ENCODE results near the gene SELENOK.

The SELENOK gene

DNA sequence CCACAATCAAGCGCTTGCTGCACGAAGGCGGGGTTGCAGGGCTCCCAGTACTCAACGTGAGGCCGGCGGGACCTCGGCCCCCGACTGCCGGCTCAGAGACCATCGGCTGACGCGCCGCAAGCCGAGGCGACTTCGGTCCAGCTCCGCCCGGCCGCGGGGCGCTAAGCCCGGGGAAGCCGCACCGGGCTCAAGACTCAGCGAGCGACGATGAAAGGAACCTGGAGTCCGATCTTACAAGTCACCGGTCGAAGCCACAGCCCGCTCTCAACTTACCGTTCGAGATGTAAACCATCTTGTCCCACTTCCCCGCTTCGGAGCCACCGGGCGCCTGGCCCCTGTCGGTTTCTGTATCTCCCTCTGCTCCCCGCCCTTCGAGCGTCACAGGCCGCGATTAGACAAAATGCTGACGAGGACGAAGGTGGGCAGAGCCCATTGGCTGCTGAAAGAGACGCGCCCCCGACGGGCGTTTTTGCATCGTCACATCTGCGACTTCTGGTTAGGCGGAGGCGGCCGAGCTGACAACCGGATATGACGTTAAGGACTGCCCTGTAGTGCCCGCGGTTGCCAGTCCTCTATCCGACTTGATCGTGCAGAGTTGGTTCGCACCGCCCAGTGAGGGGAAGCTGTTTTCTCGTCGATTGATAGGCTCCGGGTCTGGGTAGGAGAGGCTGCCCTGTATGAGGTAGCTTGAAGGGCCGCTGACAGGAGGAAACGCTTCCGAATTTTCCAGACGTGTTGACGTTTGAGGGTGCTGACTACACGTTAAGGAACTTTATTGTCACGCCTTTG is at the start of gene SELENOK:
TSS of gene SELENOK (minus strand) at position 363 of the 789 bp plus-strand sequence.
- peak; percentile 91 for DNase-seq (ENCODE audit: low spot score)
- H3K27ac ChIP-seq, result peak within 1 kb of the TSS; percentile 77
- CTCF ChIA-PET, result no interaction called here
- TF ChIP-seq, protein P1, sequence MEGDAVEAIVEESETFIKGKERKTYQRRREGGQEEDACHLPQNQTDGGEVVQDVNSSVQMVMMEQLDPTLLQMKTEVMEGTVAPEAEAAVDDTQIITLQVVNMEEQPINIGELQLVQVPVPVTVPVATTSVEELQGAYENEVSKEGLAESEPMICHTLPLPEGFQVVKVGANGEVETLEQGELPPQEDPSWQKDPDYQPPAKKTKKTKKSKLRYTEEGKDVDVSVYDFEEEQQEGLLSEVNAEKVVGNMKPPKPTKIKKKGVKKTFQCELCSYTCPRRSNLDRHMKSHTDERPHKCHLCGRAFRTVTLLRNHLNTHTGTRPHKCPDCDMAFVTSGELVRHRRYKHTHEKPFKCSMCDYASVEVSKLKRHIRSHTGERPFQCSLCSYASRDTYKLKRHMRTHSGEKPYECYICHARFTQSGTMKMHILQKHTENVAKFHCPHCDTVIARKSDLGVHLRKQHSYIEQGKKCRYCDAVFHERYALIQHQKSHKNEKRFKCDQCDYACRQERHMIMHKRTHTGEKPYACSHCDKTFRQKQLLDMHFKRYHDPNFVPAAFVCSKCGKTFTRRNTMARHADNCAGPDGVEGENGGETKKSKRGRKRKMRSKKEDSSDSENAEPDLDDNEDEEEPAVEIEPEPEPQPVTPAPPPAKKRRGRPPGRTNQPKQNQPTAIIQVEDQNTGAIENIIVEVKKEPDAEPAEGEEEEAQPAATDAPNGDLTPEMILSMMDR (conservative IDR thresholded peaks at IDR 0.05; ENCODE audit: low read depth), result no peak
- POLR2A ChIA-PET (ENCODE audit: low non-redundant PET), result no interaction called here

DNA sequence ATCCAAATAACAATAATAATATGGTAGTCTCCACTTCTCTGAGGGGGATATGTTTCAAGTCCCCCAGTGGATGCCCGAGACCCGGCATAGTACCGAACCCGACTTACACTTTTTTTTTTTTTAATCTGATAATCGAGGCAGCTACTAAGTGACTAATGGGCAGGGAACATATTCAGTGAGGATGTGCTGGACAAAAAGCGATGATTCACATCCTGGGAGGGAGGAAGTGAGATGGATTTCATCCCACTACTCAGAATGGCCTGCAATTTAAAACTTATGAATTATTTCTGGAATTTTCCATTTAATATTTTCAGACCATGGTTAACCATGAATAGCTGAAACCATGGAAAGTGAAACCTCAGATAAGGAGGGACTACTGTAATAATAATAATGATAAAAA is 49.5 kb upstream of the SELENOK start:
- TF ChIP-seq, protein P1 (conservative IDR thresholded peaks at IDR 0.05; ENCODE audit: low read depth), result no peak
- H3K27ac ChIP-seq, result no peak overlapping the region
- ChIA-PET POLR2A (ENCODE audit: low non-redundant PET) (no interaction called here), CTCF (interaction anchor here (0.6 kb wide), 1 partner anchor 145 kb away, joined by 4 read pairs; no protein-coding TSS in a partner anchor)
- peak; percentile 9 for DNase-seq (ENCODE audit: low spot score)

DNA sequence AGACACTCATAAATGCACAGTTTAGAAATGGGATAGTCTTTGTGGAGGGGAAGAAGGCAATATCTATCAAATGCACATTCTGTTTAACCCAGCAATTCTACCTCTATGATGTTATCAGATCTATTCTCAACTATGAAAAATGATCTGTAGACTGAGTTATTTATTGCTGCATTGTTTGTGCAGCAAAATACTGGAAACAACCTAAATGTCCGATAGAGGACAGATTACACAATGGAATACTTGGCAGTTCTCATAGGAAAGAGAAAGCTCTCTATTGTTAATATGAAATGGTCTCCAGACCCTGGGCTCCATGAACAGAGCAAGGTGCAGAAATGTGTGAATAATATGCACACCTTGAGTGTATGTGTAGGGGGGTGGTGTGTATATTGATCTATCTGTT is 49.0 kb upstream of the SELENOK start:
- TF ChIP-seq, protein P1 (conservative IDR thresholded peaks at IDR 0.05; ENCODE audit: low read depth), result no peak

DNA sequence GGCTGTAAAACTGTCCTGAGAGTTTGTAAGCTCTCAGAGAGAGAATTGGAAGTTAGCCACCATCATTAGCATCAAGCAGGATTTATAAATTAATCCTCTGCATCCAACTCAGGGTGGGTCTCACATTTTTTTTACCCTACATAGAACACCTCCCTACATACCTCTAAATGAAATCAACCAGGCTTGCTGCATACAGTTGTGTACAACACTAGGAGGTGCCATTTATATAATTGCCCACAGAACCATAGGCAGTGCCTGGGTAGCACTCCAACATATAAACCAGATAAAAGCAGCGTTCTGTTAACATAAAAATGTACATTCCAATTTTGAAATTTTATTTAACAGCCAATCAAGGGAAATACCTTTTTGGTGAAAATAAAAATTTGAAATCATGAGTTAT is 48.2 kb upstream of the SELENOK start:
- ChIA-PET CTCF (no interaction called here), POLR2A (ENCODE audit: low non-redundant PET) (no interaction called here)
- H3K27ac ChIP-seq, result no peak overlapping the region
- TF ChIP-seq, protein P1 (conservative IDR thresholded peaks at IDR 0.05; ENCODE audit: low read depth), result no peak
- DNase-seq (ENCODE audit: low spot score), result no peak

More for the DNA sequence above, 49.0 kb upstream of the SELENOK start:
- H3K27ac ChIP-seq, result no peak overlapping the region
- no peak for DNase-seq (ENCODE audit: low spot score)
- POLR2A ChIA-PET (ENCODE audit: low non-redundant PET), result no interaction called here
- CTCF ChIA-PET, result no interaction called here

DNA sequence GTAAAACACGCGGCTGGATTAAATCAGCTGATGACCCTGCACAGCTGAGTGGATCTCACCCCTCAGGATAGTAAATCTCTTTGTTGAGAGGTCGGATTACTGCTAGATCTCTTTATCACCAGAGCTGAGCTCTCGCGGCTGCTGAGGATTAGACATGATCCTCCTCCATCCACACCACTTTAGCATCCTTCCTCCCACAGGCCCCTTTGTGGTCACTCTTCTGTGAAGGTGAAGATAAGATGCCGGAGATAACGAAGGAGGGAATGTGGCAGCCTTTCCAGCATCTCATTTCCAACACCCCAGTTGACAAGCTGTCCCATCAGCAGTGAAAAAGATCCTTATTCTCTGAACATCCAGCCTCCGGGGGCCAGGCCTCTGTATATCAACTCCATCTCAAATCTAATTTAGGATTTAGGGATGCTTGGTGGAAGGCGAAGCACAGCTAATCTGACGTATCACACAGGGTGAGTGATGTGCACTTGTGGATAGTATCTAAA is 47.5 kb upstream of the SELENOK start:
- ChIA-PET CTCF (interaction anchor here (0.8 to 1.1 kb wide), 3 partner anchors 435 to 1379 kb away, joined by 3 to 5 read pairs (median 3); no protein-coding TSS in a partner anchor), POLR2A (ENCODE audit: low non-redundant PET) (no interaction called here)
- TF ChIP-seq, protein P1 (conservative IDR thresholded peaks at IDR 0.05; ENCODE audit: low read depth), result no peak
- no peak overlapping the region for H3K27ac ChIP-seq
- no peak for DNase-seq (ENCODE audit: low spot score)

DNA sequence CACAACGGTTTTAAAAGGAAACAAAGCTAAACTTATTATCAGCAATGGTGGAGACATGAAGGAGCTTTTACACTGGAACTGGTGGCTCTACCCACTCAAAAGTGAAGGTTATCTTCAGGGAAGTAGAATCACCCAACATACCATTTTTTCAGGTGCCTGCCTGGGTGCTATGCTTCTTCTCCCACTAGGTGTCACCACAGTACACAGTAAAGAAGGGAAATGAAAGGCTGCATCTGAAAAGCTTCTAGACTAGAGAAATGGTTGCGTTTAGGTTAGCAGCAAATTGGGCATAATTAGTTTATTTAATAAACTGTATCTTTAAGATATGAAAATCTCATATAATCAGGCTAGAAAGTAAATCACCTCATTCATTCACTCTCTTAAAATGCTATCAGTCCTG is 47.0 kb upstream of the SELENOK start:
- POLR2A ChIA-PET (ENCODE audit: low non-redundant PET), result no interaction called here
- DNase-seq (ENCODE audit: low spot score), result peak; percentile 55
- CTCF ChIA-PET, result interaction anchor here (0.8 to 1.1 kb wide), 3 partner anchors 436 to 1379 kb away, joined by 3 to 5 read pairs (median 3); no protein-coding TSS in a partner anchor
- TF ChIP-seq, protein P1 (conservative IDR thresholded peaks at IDR 0.05; ENCODE audit: low read depth), result peak; percentile 76
- H3K27ac ChIP-seq, result no peak overlapping the region

Data from RWPE1 (cell line).